Measurements from ENCODE around the gene FGF2.

The FGF2 gene

DNA sequence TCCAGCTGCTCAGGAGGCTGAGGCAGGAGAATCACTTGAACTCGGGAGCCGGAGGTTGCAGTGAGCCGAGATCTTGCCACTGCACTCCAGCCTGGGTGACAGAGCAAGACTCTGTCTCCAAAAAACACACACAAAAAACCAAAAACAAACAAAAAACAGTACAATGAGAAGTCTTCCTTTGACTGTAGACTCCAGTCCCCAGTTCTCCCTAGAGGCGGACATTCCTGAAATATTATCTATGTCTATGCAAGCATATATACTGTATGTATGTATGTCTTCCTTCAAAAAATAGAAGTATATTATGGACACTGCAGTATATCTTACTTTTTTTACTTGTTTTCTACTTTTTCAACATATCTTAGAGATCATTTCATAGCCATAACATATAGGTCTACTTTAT, 10.2 kb upstream of the FGF2 start:
- TF ChIP-seq, protein P1, sequence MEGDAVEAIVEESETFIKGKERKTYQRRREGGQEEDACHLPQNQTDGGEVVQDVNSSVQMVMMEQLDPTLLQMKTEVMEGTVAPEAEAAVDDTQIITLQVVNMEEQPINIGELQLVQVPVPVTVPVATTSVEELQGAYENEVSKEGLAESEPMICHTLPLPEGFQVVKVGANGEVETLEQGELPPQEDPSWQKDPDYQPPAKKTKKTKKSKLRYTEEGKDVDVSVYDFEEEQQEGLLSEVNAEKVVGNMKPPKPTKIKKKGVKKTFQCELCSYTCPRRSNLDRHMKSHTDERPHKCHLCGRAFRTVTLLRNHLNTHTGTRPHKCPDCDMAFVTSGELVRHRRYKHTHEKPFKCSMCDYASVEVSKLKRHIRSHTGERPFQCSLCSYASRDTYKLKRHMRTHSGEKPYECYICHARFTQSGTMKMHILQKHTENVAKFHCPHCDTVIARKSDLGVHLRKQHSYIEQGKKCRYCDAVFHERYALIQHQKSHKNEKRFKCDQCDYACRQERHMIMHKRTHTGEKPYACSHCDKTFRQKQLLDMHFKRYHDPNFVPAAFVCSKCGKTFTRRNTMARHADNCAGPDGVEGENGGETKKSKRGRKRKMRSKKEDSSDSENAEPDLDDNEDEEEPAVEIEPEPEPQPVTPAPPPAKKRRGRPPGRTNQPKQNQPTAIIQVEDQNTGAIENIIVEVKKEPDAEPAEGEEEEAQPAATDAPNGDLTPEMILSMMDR (conservative IDR thresholded peaks at IDR 0.05), result no peak
- H3K27ac ChIP-seq, result no peak overlapping the region

DNA sequence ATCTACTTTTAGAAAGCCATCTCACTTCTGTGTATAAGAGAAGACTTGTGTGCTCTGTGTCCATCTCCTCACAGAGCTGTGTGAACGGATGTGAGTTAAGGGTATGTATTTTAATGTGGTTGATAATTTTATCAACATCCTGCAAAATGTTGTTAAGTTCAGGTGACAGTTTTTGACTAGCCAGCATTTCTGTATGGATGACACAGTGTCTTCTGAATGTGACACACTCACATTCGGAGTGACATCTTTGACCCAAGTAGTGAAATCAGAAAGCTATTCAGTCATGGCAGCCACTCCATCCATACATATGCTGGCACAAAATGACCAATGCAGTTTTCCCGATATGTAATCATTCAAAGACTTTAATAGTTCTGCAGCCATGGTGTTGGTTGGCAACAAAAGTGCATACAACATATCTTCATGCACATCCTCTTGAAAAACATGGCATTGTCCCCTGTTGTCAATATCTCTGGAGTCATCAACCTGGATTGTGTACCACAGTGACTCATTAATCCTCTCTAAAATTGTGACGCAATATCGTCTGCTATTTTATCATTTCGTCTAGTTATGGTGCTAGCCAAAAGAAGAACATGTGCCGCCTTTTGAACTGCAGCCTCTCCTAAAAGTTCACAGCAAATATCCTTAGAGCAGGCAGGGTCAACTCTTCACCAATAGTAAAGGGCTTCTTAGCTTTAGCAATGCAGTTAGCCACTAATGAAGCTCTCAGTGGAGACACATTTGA, 6.8 kb upstream of the FGF2 start:
- no peak overlapping the region for H3K27ac ChIP-seq
- TF ChIP-seq, protein P1 (conservative IDR thresholded peaks at IDR 0.05), result no peak

DNA sequence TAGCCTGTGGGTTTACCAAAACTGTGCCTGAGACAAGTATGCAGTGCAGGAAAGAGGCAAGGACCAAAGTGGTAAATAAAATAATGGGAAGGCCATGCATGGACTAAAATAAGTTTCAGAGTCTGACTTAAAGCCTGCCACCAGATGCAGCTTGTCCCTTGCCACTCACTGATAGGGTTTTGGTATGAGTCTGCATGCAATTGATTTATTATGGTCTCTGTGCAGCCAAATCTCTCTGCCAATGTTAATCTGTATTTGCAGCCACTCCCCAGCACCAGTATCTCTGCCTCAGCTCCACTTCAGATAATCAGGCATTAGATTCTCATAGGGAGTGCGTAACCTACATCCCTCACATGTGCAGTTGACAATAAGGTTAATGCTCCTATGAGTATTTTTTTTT, 5.5 kb upstream of the FGF2 start:
- TF ChIP-seq, protein P1 (conservative IDR thresholded peaks at IDR 0.05), result no peak
- no peak overlapping the region for H3K27ac ChIP-seq

DNA sequence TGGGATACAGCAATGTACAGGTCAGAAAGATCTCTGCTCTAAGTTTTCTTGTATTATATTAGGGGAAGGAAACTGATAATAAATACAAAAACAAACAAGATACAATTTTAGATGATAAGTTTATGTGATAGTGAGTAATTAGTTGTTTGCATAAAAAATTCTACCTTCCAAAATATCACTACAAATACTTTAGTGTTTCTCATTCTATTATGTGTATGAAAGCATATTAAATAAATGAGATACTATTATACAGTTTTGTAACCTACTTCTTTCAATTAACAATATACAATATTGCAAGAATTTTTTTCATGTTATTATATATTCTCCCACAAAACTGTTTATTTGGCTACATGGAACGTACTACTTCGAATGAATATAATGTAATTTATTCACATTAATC, 4.2 kb upstream of the FGF2 start:
- H3K27ac ChIP-seq, result no peak overlapping the region
- TF ChIP-seq, protein P1 (conservative IDR thresholded peaks at IDR 0.05), result no peak

DNA sequence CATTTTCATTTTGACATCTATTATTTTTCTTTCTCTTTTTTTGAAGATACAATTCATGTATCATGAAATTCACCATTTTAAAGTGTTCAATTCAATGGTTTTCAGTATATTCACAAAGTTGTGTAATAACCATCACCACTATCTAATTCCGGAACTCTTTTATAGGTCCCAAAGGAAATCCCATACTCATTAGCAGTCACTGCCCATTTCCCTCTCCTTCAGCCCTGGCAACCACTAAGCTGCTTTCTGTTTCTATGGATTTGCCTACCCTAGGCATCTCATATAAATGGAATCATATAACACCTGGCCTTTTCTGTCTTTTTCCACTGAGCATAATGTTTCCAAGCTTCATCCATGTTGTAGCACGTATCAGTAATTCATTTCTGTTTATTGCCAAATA, 3.2 kb upstream of the FGF2 start:
- TF ChIP-seq, protein P1 (conservative IDR thresholded peaks at IDR 0.05), result no peak
- no peak overlapping the region for H3K27ac ChIP-seq

DNA sequence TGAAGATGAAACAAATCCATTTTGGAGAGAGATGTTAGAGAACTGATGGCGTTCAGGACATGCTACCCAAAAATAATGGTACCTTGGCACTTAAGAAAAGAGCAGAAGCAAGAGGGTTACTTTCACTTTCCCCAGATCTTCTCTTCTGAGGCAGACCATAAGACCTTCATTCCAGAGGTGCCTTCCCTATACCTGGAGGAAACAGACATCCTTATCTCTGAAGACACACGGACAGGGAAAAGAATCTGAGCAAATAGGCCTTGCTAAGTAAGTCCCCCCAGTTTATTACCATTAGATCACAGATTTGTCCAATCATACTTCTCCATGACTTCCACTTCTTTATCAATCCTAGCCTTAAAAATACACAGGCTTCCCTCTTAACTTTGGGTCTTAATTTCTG, 2.0 kb upstream of the FGF2 start:
- no peak overlapping the region for H3K27ac ChIP-seq
- TF ChIP-seq, protein P1 (conservative IDR thresholded peaks at IDR 0.05), result no peak

DNA sequence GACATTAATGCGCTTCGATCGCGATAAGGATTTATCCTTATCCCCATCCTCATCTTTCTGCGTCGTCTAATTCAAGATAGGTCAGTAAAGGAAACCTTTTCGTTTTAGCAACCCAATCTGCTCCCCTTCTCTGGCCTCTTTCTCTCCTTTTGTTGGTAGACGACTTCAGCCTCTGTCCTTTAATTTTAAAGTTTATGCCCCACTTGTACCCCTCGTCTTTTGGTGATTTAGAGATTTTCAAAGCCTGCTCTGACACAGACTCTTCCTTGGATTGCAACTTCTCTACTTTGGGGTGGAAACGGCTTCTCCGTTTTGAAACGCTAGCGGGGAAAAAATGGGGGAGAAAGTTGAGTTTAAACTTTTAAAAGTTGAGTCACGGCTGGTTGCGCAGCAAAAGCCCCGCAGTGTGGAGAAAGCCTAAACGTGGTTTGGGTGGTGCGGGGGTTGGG, 528 bp upstream of the FGF2 start:
- TF ChIP-seq, protein P1 (conservative IDR thresholded peaks at IDR 0.05), result no peak
- H3K27ac ChIP-seq, result no peak overlapping the region
